CD14-positive monocyte (primary cell): ENCODE measurements around the gene B4GALT7. TPM values are rescaled to one million over a fixed set of nuclear protein-coding genes. Genes with fewer than 3 reads are reported as not detected.

Experiments
- DNase-seq, 3 donors: peaks; one replicate each; pipeline ENCODE4 v3.0.0-alpha.2; 2011 to 2022
- H2AFZ ChIP-seq: 2 replicates; pipeline ENCODE4 v1.6.0; 2012; ENCODE audit warnings: mild to moderate bottlenecking, low read depth, low read length, inconsistent platforms; ENCODE audit not compliant: insufficient read depth, poor library complexity, severe bottlenecking
- H3K27ac ChIP-seq, 2 donors: 1 replicate in 1 of 2; 2 replicates in 1 of 2; pipeline ENCODE4 v1.5.1; 2012 to 2013; ENCODE audit warnings: low read length in 2 of 2, control low read depth in 1 of 2, inconsistent platforms in 1 of 2, low read depth in 1 of 2, mild to moderate bottlenecking in 1 of 2
- H3K27me3 ChIP-seq, 2 donors: one replicate each; pipeline versions ENCODE4 v1.6.0 to v1.6.1; 2011 to 2013; ENCODE audit warnings: low read length in 2 of 2; ENCODE audit not compliant: control insufficient read depth in 2 of 2, insufficient read depth in 2 of 2
- H3K36me3 ChIP-seq, 2 donors: replicated peaks in 1 of 2; 1 replicate in 1 of 2; 2 replicates in 1 of 2; pipeline versions ENCODE4 v1.5.1 to v1.6.1; 2012 to 2013; ENCODE audit warnings: low read length in 2 of 2, control low read depth in 1 of 2, inconsistent platforms in 1 of 2, mild to moderate bottlenecking in 1 of 2; ENCODE audit not compliant: insufficient read depth in 2 of 2, control insufficient read depth in 1 of 2
- H3K4me1 ChIP-seq, 2 donors: 1 replicate in 1 of 2; 2 replicates in 1 of 2; pipeline versions ENCODE4 v1.5.1 to v1.6.1; 2012 to 2013; ENCODE audit warnings: low read length in 2 of 2, control low read depth in 1 of 2, inconsistent platforms in 1 of 2, mild to moderate bottlenecking in 1 of 2, moderate library complexity in 1 of 2; ENCODE audit not compliant: insufficient read depth in 2 of 2, control insufficient read depth in 1 of 2
- H3K4me2 ChIP-seq: replicated peaks from 2 replicates; pipeline ENCODE3; 2012; ENCODE audit warnings: low read length, moderate library complexity, mild to moderate bottlenecking; ENCODE audit not compliant: poor library complexity, severe bottlenecking; ENCODE audit errors: extremely low read depth
- H3K4me3 ChIP-seq, 3 experiments: fragments of 200-600 bp in 1 of 3; sonication (generic) in 1 of 3; replicated peaks in 1 of 3; 1 replicate in 2 of 3; 2 replicates in 1 of 3; pipeline ENCODE4 v1.5.1; 2011 to 2013; ENCODE audit warnings: low read length in 3 of 3, mild to moderate bottlenecking in 3 of 3, control low read depth in 2 of 3, low read depth in 2 of 3, inconsistent platforms in 1 of 3, moderate library complexity in 1 of 3
- H3K79me2 ChIP-seq: 2 replicates; pipeline ENCODE4 v1.6.0; 2012; ENCODE audit warnings: mild to moderate bottlenecking, control low read depth, inconsistent platforms, low read length, moderate library complexity; ENCODE audit not compliant: insufficient read depth
- H3K9ac ChIP-seq: 2 replicates; pipeline ENCODE4 v1.6.0; 2017; ENCODE audit warnings: low read length, mild to moderate bottlenecking; ENCODE audit not compliant: insufficient read depth, poor library complexity, severe bottlenecking
- H3K9me3 ChIP-seq, 2 donors: replicated peaks in 1 of 2; 1 replicate in 1 of 2; 2 replicates in 1 of 2; pipeline versions ENCODE4 v1.5.1 to v1.6.1; 2012 to 2013; ENCODE audit warnings: low read length in 2 of 2, control low read depth in 1 of 2; ENCODE audit not compliant: control insufficient read depth in 1 of 2, insufficient read depth in 1 of 2
- H4K20me1 ChIP-seq: 2 replicates; pipeline ENCODE4 v1.6.0; 2012; ENCODE audit warnings: mild to moderate bottlenecking, low read length, control low read depth, moderate library complexity; ENCODE audit not compliant: insufficient read depth
- H3K27ac Mint-ChIP-seq, 7 donors: one replicate each; pipeline ENCODE4 v1.8.0; 2020; ENCODE audit warnings: mild to moderate bottlenecking in 7 of 7, mixed read lengths in 7 of 7, moderate library complexity in 6 of 7, inconsistent platforms in 2 of 7
- H3K27me3 Mint-ChIP-seq, 3 donors: one replicate each; pipeline ENCODE4 v1.8.0; 2021 to 2022; ENCODE audit warnings: low read depth in 3 of 3, mild to moderate bottlenecking in 3 of 3, mixed read lengths in 3 of 3, moderate library complexity in 3 of 3, inconsistent platforms in 1 of 3
- H3K36me3 Mint-ChIP-seq, 2 donors: one replicate each; pipeline ENCODE4 v1.8.0; 2020; ENCODE audit warnings: mixed read lengths in 2 of 2, inconsistent platforms in 1 of 2, mild to moderate bottlenecking in 1 of 2
- H3K4me1 Mint-ChIP-seq: one replicate; pipeline ENCODE4 v1.8.0; 2020; ENCODE audit warnings: mild to moderate bottlenecking, mixed read lengths
- H3K4me3 Mint-ChIP-seq, 2 donors: one replicate each; pipeline ENCODE4 v1.8.0; 2020; ENCODE audit warnings: mild to moderate bottlenecking in 2 of 2, mixed read lengths in 2 of 2, moderate library complexity in 1 of 2
- H3K9me3 Mint-ChIP-seq, 7 donors: one replicate each; pipeline ENCODE4 v1.8.0; 2020 to 2022; ENCODE audit warnings: mixed read lengths in 7 of 7, mild to moderate bottlenecking in 6 of 7, moderate library complexity in 6 of 7, inconsistent platforms in 2 of 7
- WGBS: methylation state at CpG from one replicate; pipeline ENCODE4 v1.1.5; 2013; ENCODE audit warnings: missing lambda C conversion rate; ENCODE audit not compliant: insufficient coverage; 5-methylcytosine and 5-hydroxymethylcytosine counted together
- intact Hi-C, 2 donors: fragments of 100-400 bp; cut with micrococcal nuclease; formaldehyde crosslinking; loops; one replicate each; pipeline versions ENCODE4 v1.15.0 to v1.15.1; 2023
- polyA plus RNA-seq, 3 donors: library from polyadenylated mRNA; depleted of rRNA in 1 of 3; unstranded in 2 of 3; stranded (reverse) in 1 of 3; fragments of 300-500 nt in 2 of 3; fragments of >200 nt in 1 of 3; fragmentation: Illumina TruSeq in 2 of 3; gene quantifications; 1 replicate in 2 of 3; 2 replicates in 1 of 3; pipeline ENCODE4 v1.2.3, GENCODE V29; 2012 to 2021
- TF ChIP-seq, protein P1 (sequence below): fragments of 200-600 bp; IDR thresholded peaks from one replicate; pipeline ENCODE4 v1.8.0; 2022; ENCODE audit warnings: antibody characterized with exemption, mild to moderate bottlenecking

B4GALT7 gene
- polyA plus RNA-seq, 3 donors: 15.6 to 21.7 (median 18.8) TPM

GRCh38 chr5:177610131-177610769 is 10.3 kb downstream of the B4GALT7 start:
- intact Hi-C loops: no loop called here

GRCh38 chr5:177610770-177611445 is 11.0 kb downstream of the B4GALT7 start:
- 100% methylated on average over 1 of the region's 4 CpGs for WGBS
- peaks cover 15% of the 10 kb centered on the region for H4K20me1 ChIP-seq
- no peaks in the 10 kb centered on the region for H3K27me3 ChIP-seq
- H3K9ac ChIP-seq: no peak overlapping the region
- H3K4me3 ChIP-seq: no peak overlapping the region
- H3K79me2 ChIP-seq: no peaks in the 10 kb centered on the region
- no peak overlapping the region for H3K4me2 ChIP-seq
- intact Hi-C loops: no loop called here
- Mint-ChIP-seq H3K27me3 (peaks cover 0 to 1% (median 1%) of the 10 kb centered on the region in 3 donors), H3K4me3 (no peak overlapping the region), H3K27ac (no peak overlapping the region), H3K4me1 (peaks cover 10% of the 10 kb centered on the region), H3K9me3 (no peaks in the 10 kb centered on the region), H3K36me3 (peaks cover 31 to 56% of the 10 kb centered on the region in 2 donors)
- no peaks in the 10 kb centered on the region for H3K9me3 ChIP-seq
- TF ChIP-seq, protein P1, sequence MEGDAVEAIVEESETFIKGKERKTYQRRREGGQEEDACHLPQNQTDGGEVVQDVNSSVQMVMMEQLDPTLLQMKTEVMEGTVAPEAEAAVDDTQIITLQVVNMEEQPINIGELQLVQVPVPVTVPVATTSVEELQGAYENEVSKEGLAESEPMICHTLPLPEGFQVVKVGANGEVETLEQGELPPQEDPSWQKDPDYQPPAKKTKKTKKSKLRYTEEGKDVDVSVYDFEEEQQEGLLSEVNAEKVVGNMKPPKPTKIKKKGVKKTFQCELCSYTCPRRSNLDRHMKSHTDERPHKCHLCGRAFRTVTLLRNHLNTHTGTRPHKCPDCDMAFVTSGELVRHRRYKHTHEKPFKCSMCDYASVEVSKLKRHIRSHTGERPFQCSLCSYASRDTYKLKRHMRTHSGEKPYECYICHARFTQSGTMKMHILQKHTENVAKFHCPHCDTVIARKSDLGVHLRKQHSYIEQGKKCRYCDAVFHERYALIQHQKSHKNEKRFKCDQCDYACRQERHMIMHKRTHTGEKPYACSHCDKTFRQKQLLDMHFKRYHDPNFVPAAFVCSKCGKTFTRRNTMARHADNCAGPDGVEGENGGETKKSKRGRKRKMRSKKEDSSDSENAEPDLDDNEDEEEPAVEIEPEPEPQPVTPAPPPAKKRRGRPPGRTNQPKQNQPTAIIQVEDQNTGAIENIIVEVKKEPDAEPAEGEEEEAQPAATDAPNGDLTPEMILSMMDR: no peak
- H3K36me3 ChIP-seq: peaks cover 3 to 38% of the 10 kb centered on the region in 2 donors
- no peak overlapping the region for H2AFZ ChIP-seq
- H3K4me1 ChIP-seq: no peaks in the 10 kb centered on the region
- no peak for DNase-seq
- no peak overlapping the region for H3K27ac ChIP-seq

More at GRCh38 chr5:177610131-177610769, 10.3 kb downstream of the B4GALT7 start:
- Histone ChIP-seq H3K4me1 (no peaks in the 10 kb centered on the region), H2AFZ (no peak overlapping the region), H3K36me3 (peaks cover 0 to 39% of the 10 kb centered on the region in 2 donors), H3K9ac (no peak overlapping the region), H3K4me3 (no peak overlapping the region), H3K27ac (no peak overlapping the region), H3K9me3 (no peaks in the 10 kb centered on the region), H3K4me2 (no peak overlapping the region), H3K27me3 (no peaks in the 10 kb centered on the region), H3K79me2 (no peaks in the 10 kb centered on the region), H4K20me1 (peaks cover 15% of the 10 kb centered on the region)
- Mint-ChIP-seq H3K27me3 (peaks cover 0 to 1% (median 1%) of the 10 kb centered on the region in 3 donors), H3K4me3 (no peak overlapping the region), H3K4me1 (peaks cover 10% of the 10 kb centered on the region), H3K27ac (peak overlapping the region in 1 of 7 donors; percentile 77), H3K36me3 (peaks cover 31 to 56% of the 10 kb centered on the region in 2 donors), H3K9me3 (no peaks in the 10 kb centered on the region)
- TF ChIP-seq, protein P1: no peak
- WGBS: 84% methylated on average over 7 of the region's 13 CpGs
- DNase-seq: no peak
